ENCODE data around the gene LACTBL1. TPM values are rescaled to one million over a fixed set of nuclear protein-coding genes. Genes with fewer than 3 reads are reported as not detected.
A peak's percentile ranks its signal among the peaks of the same experiment; 100 is the strongest.
"Not testable (repeated sequence)": the region's sequence is repeated elsewhere in the genome, so short reads cannot be mapped to it uniquely, and the experiment has no call there.

Gene LACTBL1
- total RNA-seq, 1 experiment from 2014 or later: not detected

- DNase-seq (ENCODE audit: low read depth): peak; percentile 85
Observed at GRCh38 chr1:22976461-22977243, 4.0 kb upstream of the LACTBL1 start.

- DNase-seq (ENCODE audit: low read depth): no peak
Observed at GRCh38 chr1:22976127-22976460, 3.4 kb upstream of the LACTBL1 start.

GRCh38 chr1:22975694-22976093 lies 3.0 kb upstream of the LACTBL1 start:
- DNase-seq (ENCODE audit: low read depth): peak; percentile 38

GRCh38 chr1:22971611-22972405 lies 858 bp downstream of the LACTBL1 start:
- DNase-seq (ENCODE audit: low read depth): peak; percentile 45

- no peak for DNase-seq (ENCODE audit: low read depth)
Observed at GRCh38 chr1:22971161-22971560, 1.5 kb downstream of the LACTBL1 start.

- DNase-seq (ENCODE audit: low read depth): no peak
Observed at GRCh38 chr1:22970096-22970495, 2.6 kb downstream of the LACTBL1 start.

GRCh38 chr1:22969304-22969709 lies 3.4 kb downstream of the LACTBL1 start:
- DNase-seq (ENCODE audit: low read depth): peak; percentile 81

GRCh38 chr1:22967833-22968232 lies 4.8 kb downstream of the LACTBL1 start:
- no peak for DNase-seq (ENCODE audit: low read depth)

- no peak for DNase-seq (ENCODE audit: low read depth)
Observed at GRCh38 chr1:22966309-22966708, 6.4 kb downstream of the LACTBL1 start.

- no peak for DNase-seq (ENCODE audit: low read depth)
Observed at GRCh38 chr1:22963044-22963677, 9.5 kb downstream of the LACTBL1 start.

- no peak for DNase-seq (ENCODE audit: low read depth)
Observed at GRCh38 chr1:22962558-22962957, 10.1 kb downstream of the LACTBL1 start.

GRCh38 chr1:22959545-22960360 lies 12.9 kb downstream of the LACTBL1 start:
- no peak for DNase-seq (ENCODE audit: low read depth)

GRCh38 chr1:22958556-22958955 lies 14.1 kb downstream of the LACTBL1 start:
- no peak for DNase-seq (ENCODE audit: low read depth)

- DNase-seq (ENCODE audit: low read depth): no peak
Observed at GRCh38 chr1:22957066-22957465, 15.6 kb downstream of the LACTBL1 start.

GRCh38 chr1:22955146-22955545 lies 17.5 kb downstream of the LACTBL1 start:
- no peak for DNase-seq (ENCODE audit: low read depth)

GRCh38 chr1:22953740-22954141 lies 18.9 kb downstream of the LACTBL1 start:
- DNase-seq (ENCODE audit: low read depth): no peak

GRCh38 chr1:22953057-22953739 lies 19.5 kb downstream of the LACTBL1 start:
- DNase-seq (ENCODE audit: low read depth): no peak

GRCh38 chr1:22952694-22953056 lies 20.0 kb downstream of the LACTBL1 start:
- no peak for DNase-seq (ENCODE audit: low read depth)

GRCh38 chr1:22951796-22952195 lies 20.9 kb downstream of the LACTBL1 start:
- no peak for DNase-seq (ENCODE audit: low read depth)

- no peak for DNase-seq (ENCODE audit: low read depth)
Observed at GRCh38 chr1:22949822-22950331, 22.8 kb downstream of the LACTBL1 start.

GRCh38 chr1:22945171-22945570 lies 27.5 kb downstream of the LACTBL1 start:
- not testable (repeated sequence) for DNase-seq (ENCODE audit: low read depth)

All from RPMI7951 (cell line).